ENCODE results near the gene SLC1A7. TPM values are rescaled to one million over a fixed set of nuclear protein-coding genes. Genes with fewer than 3 reads are reported as not detected.

Gene SLC1A7
- total and polyA plus RNA-seq, 2 donors (not counting 1 experiment from before 2014, with no cell fraction given) = 0.10 TPM; not detected in 1

DNA sequence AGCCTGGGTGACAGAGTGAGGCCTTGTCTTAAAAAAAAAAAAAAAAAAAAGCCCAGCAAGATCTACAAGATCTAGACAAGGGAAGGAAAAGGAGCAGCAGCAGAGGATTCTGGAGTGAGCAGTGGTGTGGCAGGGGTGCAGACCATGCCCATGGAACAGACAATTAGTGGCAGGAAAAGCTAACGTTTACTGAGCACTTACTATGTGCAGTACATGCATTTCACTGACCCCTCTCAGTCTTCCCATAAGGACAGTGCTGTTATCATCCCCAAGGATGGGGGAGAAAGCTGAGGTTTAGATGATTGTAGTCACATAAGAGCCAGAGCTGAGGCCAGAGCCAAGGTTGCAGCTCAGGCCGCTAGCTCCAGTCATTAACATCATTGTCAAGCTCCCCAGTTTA, 74.6 kb downstream of the SLC1A7 start:
- H3K79me2 ChIP-seq (ENCODE audit: control insufficient read depth, insufficient read depth, low read length) = no peaks in the 10 kb centered on the region
- no peak overlapping the region for H3K4me3 ChIP-seq (ENCODE audit: control extremely low read depth in 1 of 5, extremely low read depth in 1 of 5, insufficient read depth in 1 of 5, low read depth in 2 of 5, low read length in 4 of 5)
- no CpG with 5 or more reads among the region's 2 CpGs for WGBS (ENCODE audit: insufficient coverage)
- peaks cover 27% of the 10 kb centered on the region for H3K27me3 Mint-ChIP-seq
- H3K36me3 ChIP-seq (replicated peaks in 1 of 2; ENCODE audit: control extremely low read depth in 1 of 2, control insufficient read depth in 1 of 2, extremely low read depth in 1 of 2, insufficient read depth in 2 of 2, low read length in 1 of 2) = no peaks in the 10 kb centered on the region
- TF ChIP-seq, protein P1, sequence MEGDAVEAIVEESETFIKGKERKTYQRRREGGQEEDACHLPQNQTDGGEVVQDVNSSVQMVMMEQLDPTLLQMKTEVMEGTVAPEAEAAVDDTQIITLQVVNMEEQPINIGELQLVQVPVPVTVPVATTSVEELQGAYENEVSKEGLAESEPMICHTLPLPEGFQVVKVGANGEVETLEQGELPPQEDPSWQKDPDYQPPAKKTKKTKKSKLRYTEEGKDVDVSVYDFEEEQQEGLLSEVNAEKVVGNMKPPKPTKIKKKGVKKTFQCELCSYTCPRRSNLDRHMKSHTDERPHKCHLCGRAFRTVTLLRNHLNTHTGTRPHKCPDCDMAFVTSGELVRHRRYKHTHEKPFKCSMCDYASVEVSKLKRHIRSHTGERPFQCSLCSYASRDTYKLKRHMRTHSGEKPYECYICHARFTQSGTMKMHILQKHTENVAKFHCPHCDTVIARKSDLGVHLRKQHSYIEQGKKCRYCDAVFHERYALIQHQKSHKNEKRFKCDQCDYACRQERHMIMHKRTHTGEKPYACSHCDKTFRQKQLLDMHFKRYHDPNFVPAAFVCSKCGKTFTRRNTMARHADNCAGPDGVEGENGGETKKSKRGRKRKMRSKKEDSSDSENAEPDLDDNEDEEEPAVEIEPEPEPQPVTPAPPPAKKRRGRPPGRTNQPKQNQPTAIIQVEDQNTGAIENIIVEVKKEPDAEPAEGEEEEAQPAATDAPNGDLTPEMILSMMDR (IDR thresholded peaks at IDR 0.05) = no peak
- no peak for TF ChIP-seq EZH2 (IDR thresholded peaks at IDR 0.05; ENCODE audit: borderline replicate concordance, insufficient read depth, low read depth, low read length, poor library complexity, severe bottlenecking)
- H3K27me3 ChIP-seq (replicated peaks in 1 of 4; ENCODE audit: control extremely low read depth in 1 of 4, control insufficient read depth in 3 of 4, insufficient read depth in 4 of 4, low read length in 3 of 4) = peaks cover 0 to 20% (median 4%) of the 10 kb centered on the region in 4 experiments
- peaks cover 6% of the 10 kb centered on the region for H3K4me1 Mint-ChIP-seq
- no peak overlapping the region for H3K9ac ChIP-seq (ENCODE audit: low read length)
- no peaks in the 10 kb centered on the region for H3K9me3 ChIP-seq (ENCODE audit: control extremely low read depth in 1 of 3, control insufficient read depth in 2 of 3, insufficient read depth in 1 of 3, low read length in 2 of 3)
- no peak overlapping the region for H3K4me2 ChIP-seq (replicated peaks; ENCODE audit: low read depth, low read length, poor library complexity, severe bottlenecking)
- H3K4me3 Mint-ChIP-seq = no peak overlapping the region
- ATAC-seq (ENCODE audit: low read depth) (no peak), DNase-seq (no peak)
- intact Hi-C loops (cut with micrococcal nuclease) = no loop called here
- peaks cover 2 to 4% of the 10 kb centered on the region in 2 donors for H3K4me1 ChIP-seq (ENCODE audit: control insufficient read depth in 2 of 2, insufficient read depth in 2 of 2, low read length in 2 of 2)
- no peaks in the 10 kb centered on the region for H3K9me3 Mint-ChIP-seq (ENCODE audit: insufficient read depth)
- H3K27ac ChIP-seq (ENCODE audit: low read length in 2 of 2) = no peak overlapping the region
- H2AFZ ChIP-seq (ENCODE audit: insufficient read depth, low read depth, low read length, poor library complexity, severe bottlenecking) = no peak overlapping the region
- H3K27ac Mint-ChIP-seq = no peak overlapping the region
- ChIA-PET POLR2A (interaction anchor here (0.7 kb wide), 1 partner anchor 162 kb away, joined by 3 read pairs; no protein-coding TSS in a partner anchor), CTCF (no interaction called here)
- H4K20me1 ChIP-seq (ENCODE audit: control insufficient read depth, insufficient read depth, low read length, poor library complexity, severe bottlenecking) = no peaks in the 10 kb centered on the region

- no peak for TF ChIP-seq EZH2 (IDR thresholded peaks at IDR 0.05; ENCODE audit: borderline replicate concordance, insufficient read depth, low read depth, low read length, poor library complexity, severe bottlenecking)
- TF ChIP-seq, protein P1 (IDR thresholded peaks at IDR 0.05) = no peak
- intact Hi-C loops (cut with micrococcal nuclease) = no loop called here
- Histone ChIP-seq H3K36me3 (replicated peaks in 1 of 2; ENCODE audit: control extremely low read depth in 1 of 2, control insufficient read depth in 1 of 2, extremely low read depth in 1 of 2, insufficient read depth in 2 of 2, low read length in 1 of 2) (no peaks in the 10 kb centered on the region), H3K9ac (ENCODE audit: low read length) (no peak overlapping the region), H2AFZ (ENCODE audit: insufficient read depth, low read depth, low read length, poor library complexity, severe bottlenecking) (no peak overlapping the region), H3K79me2 (ENCODE audit: control insufficient read depth, insufficient read depth, low read length) (no peaks in the 10 kb centered on the region), H3K27ac (ENCODE audit: low read length in 2 of 2) (no peak overlapping the region), H3K4me2 (replicated peaks; ENCODE audit: low read depth, low read length, poor library complexity, severe bottlenecking) (no peak overlapping the region), H3K9me3 (ENCODE audit: control extremely low read depth in 1 of 3, control insufficient read depth in 2 of 3, insufficient read depth in 1 of 3, low read length in 2 of 3) (no peaks in the 10 kb centered on the region), H4K20me1 (ENCODE audit: control insufficient read depth, insufficient read depth, low read length, poor library complexity, severe bottlenecking) (no peaks in the 10 kb centered on the region), H3K4me1 (ENCODE audit: control insufficient read depth in 2 of 2, insufficient read depth in 2 of 2, low read length in 2 of 2) (peaks cover 9 to 12% of the 10 kb centered on the region in 2 donors), H3K4me3 (ENCODE audit: control extremely low read depth in 1 of 5, extremely low read depth in 1 of 5, insufficient read depth in 1 of 5, low read depth in 2 of 5, low read length in 4 of 5) (no peak overlapping the region), H3K27me3 (replicated peaks in 1 of 4; ENCODE audit: control extremely low read depth in 1 of 4, control insufficient read depth in 3 of 4, insufficient read depth in 4 of 4, low read length in 3 of 4) (peaks cover 0 to 28% (median 6%) of the 10 kb centered on the region in 4 experiments)
- Mint-ChIP-seq H3K27me3 (peaks cover 27% of the 10 kb centered on the region), H3K9me3 (ENCODE audit: insufficient read depth) (no peaks in the 10 kb centered on the region), H3K27ac (no peak overlapping the region), H3K4me1 (peaks cover 7% of the 10 kb centered on the region), H3K4me3 (no peak overlapping the region)
- no peak for ATAC-seq (ENCODE audit: low read depth)
- 90% methylated on average over 9 of the region's 13 CpGs for WGBS (ENCODE audit: insufficient coverage)
- ChIA-PET CTCF (no interaction called here), POLR2A (no interaction called here)
- DNase-seq = no peak
These were observed 75.3 kb downstream of the SLC1A7 start for GRCh38 chr1:53066891-53067738.
